ENCODE results near the gene CYP26B1.

CYP26B1 gene

GRCh38 chr2:72156872-72157271, 9.2 kb upstream of the CYP26B1 start:
- no peak for DNase-seq

GRCh38 chr2:72155737-72156136, 8.1 kb upstream of the CYP26B1 start:
- no peak for DNase-seq
- intact Hi-C loops (cut with DNase I), result loop anchor here (10.0 kb wide), 1 partner anchor 449 kb away; no protein-coding TSS in a partner anchor

More at GRCh38 chr2:72156872-72157271, 9.2 kb upstream of the CYP26B1 start:
- intact Hi-C loops (cut with DNase I), result loop anchor here (10.0 kb wide), 1 partner anchor 448 kb away; no protein-coding TSS in a partner anchor

- intact Hi-C loops (cut with DNase I), result loop anchor here (10.0 kb wide), 1 partner anchor 450 kb away; no protein-coding TSS in a partner anchor
- DNase-seq, result no peak
Measured at GRCh38 chr2:72155151-72155550, 7.5 kb upstream of the CYP26B1 start.

GRCh38 chr2:72154386-72154975, 6.8 kb upstream of the CYP26B1 start:
- DNase-seq, result peak in 2 of 10 donors; percentile 22 to 59
- intact Hi-C loops (cut with DNase I), result loop anchor here (10.0 kb wide), 1 partner anchor 450 kb away; no protein-coding TSS in a partner anchor

- intact Hi-C loops (cut with DNase I), result loop anchor here (10.0 kb wide), 1 partner anchor 451 kb away; no protein-coding TSS in a partner anchor
- no peak for DNase-seq
Measured at GRCh38 chr2:72153924-72154323, 6.3 kb upstream of the CYP26B1 start.

- intact Hi-C loops (cut with DNase I), result loop anchor here (10.0 kb wide), 1 partner anchor 452 kb away; no protein-coding TSS in a partner anchor
- peak in 3 of 10 donors; percentile 59 to 78 (median 66) for DNase-seq
Measured at GRCh38 chr2:72153026-72153791, 5.5 kb upstream of the CYP26B1 start.

- intact Hi-C loops (cut with DNase I), result loop anchor here (1.0 to 10.0 kb wide), 4 partner anchors 227 to 606 kb away; no protein-coding TSS in a partner anchor
- peak in 1 of 10 donors; percentile 17 for DNase-seq
Measured at GRCh38 chr2:72150861-72151356, 3.2 kb upstream of the CYP26B1 start.

- intact Hi-C loops (cut with DNase I), result loop anchor here (1.0 to 10.0 kb wide), 4 partner anchors 226 to 605 kb away; no protein-coding TSS in a partner anchor
- peak; percentile 28 to 97 (median 86) for DNase-seq
Measured at GRCh38 chr2:72150157-72150860, 2.6 kb upstream of the CYP26B1 start.

- intact Hi-C loops (cut with DNase I), result loop anchor here (1.0 to 10.0 kb wide), 5 partner anchors 225 to 604 kb away; no protein-coding TSS in a partner anchor
- DNase-seq, result peak in 4 of 10 donors; percentile 33 to 82 (median 73)
Measured at GRCh38 chr2:72149556-72150156, 2.0 kb upstream of the CYP26B1 start.

- DNase-seq, result peak in 5 of 10 donors; percentile 20 to 88 (median 73)
- intact Hi-C loops (cut with DNase I), result loop anchor here (10.0 kb wide), 1 partner anchor 544 kb away; no protein-coding TSS in a partner anchor
Measured at GRCh38 chr2:72148837-72149555, 1.3 kb upstream of the CYP26B1 start.

- DNase-seq, result peak in 2 of 10 donors; percentile 26 to 63
- intact Hi-C loops (cut with DNase I), result loop anchor here (10.0 kb wide), 1 partner anchor 543 kb away; no protein-coding TSS in a partner anchor
Measured at GRCh38 chr2:72148003-72148836, 558 bp upstream of the CYP26B1 start.

- peak in 5 of 10 donors; percentile 8 to 64 (median 28) for DNase-seq
- intact Hi-C loops (cut with DNase I), result loop anchor here (10.0 kb wide), 1 partner anchor 542 kb away; no protein-coding TSS in a partner anchor
Measured at GRCh38 chr2:72146347-72147302, 1.0 kb downstream of the CYP26B1 start.

- peak in 2 of 10 donors; percentile 19 to 28 for DNase-seq
- intact Hi-C loops (cut with DNase I), result loop anchor here (10.0 kb wide), 1 partner anchor 541 kb away; no protein-coding TSS in a partner anchor
Measured at GRCh38 chr2:72145658-72146329, 1.9 kb downstream of the CYP26B1 start.

GRCh38 chr2:72145289-72145657, 2.4 kb downstream of the CYP26B1 start:
- intact Hi-C loops (cut with DNase I), result loop anchor here (10.0 kb wide), 1 partner anchor 540 kb away; no protein-coding TSS in a partner anchor
- DNase-seq, result peak in 5 of 10 donors; percentile 9 to 87 (median 29)

GRCh38 chr2:72144632-72145288, 2.9 kb downstream of the CYP26B1 start:
- intact Hi-C loops (cut with DNase I), result loop anchor here (10.0 kb wide), 1 partner anchor 540 kb away; no protein-coding TSS in a partner anchor
- DNase-seq, result peak in 5 of 10 donors; percentile 25 to 81 (median 59)
